Measurements from ENCODE around the gene TAF11L13. TPM values are rescaled to one million over a fixed set of nuclear protein-coding genes. Genes with fewer than 3 reads are reported as not detected.

TAF11L13 gene
- total RNA-seq, 1 experiment from 2014 or later, result not detected

DNA sequence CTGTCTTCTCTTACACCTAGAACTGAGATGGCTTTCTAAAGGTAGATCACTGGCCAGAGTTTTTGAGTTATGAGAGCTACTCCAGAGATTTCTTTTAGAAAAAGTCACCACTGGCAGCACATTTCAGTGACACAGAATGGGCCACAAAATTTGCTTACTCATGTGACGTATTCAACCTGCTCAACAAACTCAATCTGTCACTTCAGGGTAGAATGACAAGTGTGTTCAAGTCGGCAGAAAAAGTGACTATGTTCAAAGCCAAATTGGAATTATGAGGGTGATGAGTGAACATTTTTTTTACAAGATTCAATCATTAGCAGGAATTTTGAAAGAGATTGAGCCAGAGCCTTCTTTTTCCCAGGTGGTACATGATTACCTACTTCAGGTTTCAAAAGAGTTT lies 48.8 kb downstream of the TAF11L13 start (continued):
- no peak for TF ChIP-seq ZNF671 (CRISPR knock-in tag; IDR thresholded peaks at IDR 0.05)
- no peak for TF ChIP-seq NFE2L1 (CRISPR knock-in tag; IDR thresholded peaks at IDR 0.05)

Other genes with a start within 250 kb of the TAF11L13 start
- gene TAF11L2, start 133.9 kb upstream of the TAF11L13 start, total RNA-seq (2021), result not detected in 3 replicates
- not detected in 3 replicates for gene TAF11L3, start 113.7 kb upstream of the TAF11L13 start, total RNA-seq (2021)
- not detected in 3 replicates for gene TAF11L4, start 110.3 kb upstream of the TAF11L13 start, total RNA-seq (2021)
- gene TAF11L5, start 106.9 kb upstream of the TAF11L13 start, total RNA-seq (2021), result not detected in 3 replicates
- gene TAF11L6, start 103.4 kb upstream of the TAF11L13 start, total RNA-seq (2021), result not detected in 3 replicates
- not detected in 3 replicates for gene TAF11L7, start 46.3 kb upstream of the TAF11L13 start, total RNA-seq (2021)
- gene TAF11L8, start 41.1 kb upstream of the TAF11L13 start, total RNA-seq (2021), result not detected in 3 replicates
- gene TAF11L9, start 37.7 kb upstream of the TAF11L13 start, total RNA-seq (2021), result not detected in 3 replicates
- not detected in 3 replicates for gene TAF11L10, start 34.3 kb upstream of the TAF11L13 start, total RNA-seq (2021)
- not detected in 3 replicates for gene TAF11L11, start 27.9 kb upstream of the TAF11L13 start, total RNA-seq (2021)
- gene TAF11L12, start 21.7 kb upstream of the TAF11L13 start, total RNA-seq (2021), result not detected in 3 replicates
- gene TAF11L14, start 2.4 kb downstream of the TAF11L13 start, total RNA-seq (2021), result not detected in 3 replicates